ENCODE measurements around the gene DNAJB8.

DNAJB8 gene

GRCh38 chr3:128464188-128464587, 2.5 kb downstream of the DNAJB8 start:
- DNase-seq (ENCODE audit: low read depth): no peak

GRCh38 chr3:128463771-128464170, 2.9 kb downstream of the DNAJB8 start:
- no peak for DNase-seq (ENCODE audit: low read depth)

GRCh38 chr3:128463354-128463753, 3.3 kb downstream of the DNAJB8 start:
- no peak for DNase-seq (ENCODE audit: low read depth)

GRCh38 chr3:128462931-128463330, 3.8 kb downstream of the DNAJB8 start:
- no peak for DNase-seq (ENCODE audit: low read depth)

- DNase-seq (ENCODE audit: low read depth): no peak
Observed at GRCh38 chr3:128462341-128462910, 4.3 kb downstream of the DNAJB8 start.

- DNase-seq (ENCODE audit: low read depth): no peak
Observed at GRCh38 chr3:128461731-128462130, 5.0 kb downstream of the DNAJB8 start.

GRCh38 chr3:128459461-128459820, 7.2 kb downstream of the DNAJB8 start:
- DNase-seq (ENCODE audit: low read depth): no peak

- no peak for DNase-seq (ENCODE audit: low read depth)
Observed at GRCh38 chr3:128458746-128459460, 7.8 kb downstream of the DNAJB8 start.

- DNase-seq (ENCODE audit: low read depth): no peak
Observed at GRCh38 chr3:128457937-128458336, 8.8 kb downstream of the DNAJB8 start.

- DNase-seq (ENCODE audit: low read depth): no peak
Observed at GRCh38 chr3:128456776-128457715, 9.6 kb downstream of the DNAJB8 start.

- DNase-seq (ENCODE audit: low read depth): no peak
Observed at GRCh38 chr3:128455786-128456748, 10.6 kb downstream of the DNAJB8 start.

- DNase-seq (ENCODE audit: low read depth): no peak
Observed at GRCh38 chr3:128455116-128455515, 11.6 kb downstream of the DNAJB8 start.

- no peak for DNase-seq (ENCODE audit: low read depth)
Observed at GRCh38 chr3:128454310-128454618, 12.4 kb downstream of the DNAJB8 start.

- DNase-seq (ENCODE audit: low read depth): no peak
Observed at GRCh38 chr3:128453501-128454309, 13.0 kb downstream of the DNAJB8 start.

- DNase-seq (ENCODE audit: low read depth): no peak
Observed at GRCh38 chr3:128452678-128453275, 13.9 kb downstream of the DNAJB8 start.

- DNase-seq (ENCODE audit: low read depth): no peak
Observed at GRCh38 chr3:128452120-128452519, 14.6 kb downstream of the DNAJB8 start.

GRCh38 chr3:128449111-128449638, 17.5 kb downstream of the DNAJB8 start:
- DNase-seq (ENCODE audit: low read depth): no peak

- DNase-seq (ENCODE audit: low read depth): no peak
Observed at GRCh38 chr3:128448491-128448890, 18.2 kb downstream of the DNAJB8 start.

- DNase-seq (ENCODE audit: low read depth): no peak
Observed at GRCh38 chr3:128447561-128448013, 19.1 kb downstream of the DNAJB8 start.

- no peak for DNase-seq (ENCODE audit: low read depth)
Observed at GRCh38 chr3:128446821-128447220, 19.9 kb downstream of the DNAJB8 start.
